Endodermal cell (in vitro differentiated cells): ENCODE data around the gene NREP. TPM values are rescaled to one million over a fixed set of nuclear protein-coding genes. Genes with fewer than 3 reads are reported as not detected.

Source experiments
- DNase-seq: peaks from one replicate; pipeline ENCODE4 v3.0.0-alpha.2; 2017
- H3K27ac ChIP-seq: 2 replicates; pipeline ENCODE4 v1.5.1; 2013; ENCODE audit warnings: mild to moderate bottlenecking, low read depth, low read length, moderate library complexity
- H3K27me3 ChIP-seq: 2 replicates; pipeline ENCODE4 v1.6.1; 2013; ENCODE audit warnings: mild to moderate bottlenecking, low read length, moderate library complexity; ENCODE audit not compliant: insufficient read depth, control insufficient read depth, poor library complexity, severe bottlenecking
- H3K36me3 ChIP-seq: 2 replicates; pipeline ENCODE4 v1.7.0; 2013; ENCODE audit warnings: mild to moderate bottlenecking, low read length, moderate library complexity; ENCODE audit not compliant: control insufficient read depth, insufficient read depth
- H3K4me1 ChIP-seq: one replicate; pipeline ENCODE4 v1.7.0; 2013; ENCODE audit warnings: low read length; ENCODE audit not compliant: control insufficient read depth, insufficient read depth
- H3K4me3 ChIP-seq: 2 replicates; pipeline ENCODE4 v1.5.1; 2013; ENCODE audit warnings: mild to moderate bottlenecking, low read length, moderate library complexity
- H3K9ac ChIP-seq: 2 replicates; pipeline ENCODE4 v1.6.1; 2013; ENCODE audit warnings: mild to moderate bottlenecking, low read length, moderate library complexity; ENCODE audit not compliant: poor library complexity, severe bottlenecking; ENCODE audit errors: extremely low read depth
- H3K9me3 ChIP-seq: 2 replicates; pipeline ENCODE4 v1.6.1; 2013; ENCODE audit warnings: mild to moderate bottlenecking, low read length, moderate library complexity; ENCODE audit not compliant: control insufficient read depth
- H3K27ac Mint-ChIP-seq: 2 replicates; pipeline ENCODE4 v1.8.0; 2020; ENCODE audit warnings: mixed read lengths
- H3K27me3 Mint-ChIP-seq: 2 replicates; pipeline ENCODE4 v1.8.0; 2021; ENCODE audit warnings: mild to moderate bottlenecking, mixed read lengths; ENCODE audit not compliant: insufficient read depth
- H3K36me3 Mint-ChIP-seq: 2 replicates; pipeline ENCODE4 v1.8.0; 2020; ENCODE audit warnings: low read depth, mixed read lengths
- H3K4me1 Mint-ChIP-seq: 2 replicates; pipeline ENCODE4 v1.8.0; 2020; ENCODE audit warnings: mixed read lengths
- H3K4me3 Mint-ChIP-seq: 2 replicates; pipeline ENCODE4 v1.8.0; 2020; ENCODE audit warnings: mild to moderate bottlenecking, moderate library complexity, mixed read lengths
- H3K9me3 Mint-ChIP-seq: 2 replicates; pipeline ENCODE4 v1.8.0; 2020; ENCODE audit warnings: mild to moderate bottlenecking, mixed read lengths
- CTCF ChIP-seq: fragments of 200-600 bp; sonication (generic); conservative IDR thresholded peaks from 2 replicates; pipeline ENCODE4 v1.5.0; 2021; ENCODE audit warnings: antibody characterized with exemption, mild to moderate bottlenecking
- WGBS, 2 experiments: methylation state at CpG; one replicate each; pipeline versions ENCODE4 v1.1.5 to v1.1.7; 2013; ENCODE audit warnings: missing lambda C conversion rate in 2 of 2, mixed read lengths in 1 of 2; ENCODE audit not compliant: insufficient coverage in 1 of 2, insufficient read length in 1 of 2; 5-methylcytosine and 5-hydroxymethylcytosine counted together
- total RNA-seq, 2 donors: library from RNA; stranded (reverse); fragmentation: NEBNext Ultra II Directional in 1 of 2; extraction: Animal tissue kit (Norgen Biotek cat#: 25700) in 1 of 2; gene quantifications; 2 replicates in 1 of 2; 3 replicates in 1 of 2; pipeline ENCODE4 v1.2.1, GENCODE V29; 2021

The NREP gene
- total RNA-seq, 2 donors from 2014 or later, result 212 to 238 TPM

- H3K9ac ChIP-seq, result no peak overlapping the region
- no peak for TF ChIP-seq CTCF
- Mint-ChIP-seq H3K27ac (no peak overlapping the region), H3K9me3 (no peaks in the 10 kb centered on the region), H3K4me1 (peaks cover 7% of the 10 kb centered on the region), H3K4me3 (no peak overlapping the region), H3K27me3 (no peaks in the 10 kb centered on the region), H3K36me3 (no peaks in the 10 kb centered on the region)
- no peak for DNase-seq
- no peak overlapping the region for H3K27ac ChIP-seq
- no peaks in the 10 kb centered on the region for H3K9me3 ChIP-seq
- 100% methylated on average over 1 of the region's 1 CpG for WGBS, 2 experiments
- no peak overlapping the region for H3K4me3 ChIP-seq
- H3K36me3 ChIP-seq, result no peaks in the 10 kb centered on the region
- H3K4me1 ChIP-seq, result no peaks in the 10 kb centered on the region
- no peaks in the 10 kb centered on the region for H3K27me3 ChIP-seq
Measured at GRCh38 chr5:111694133-111694532, 62.9 kb downstream of the NREP start.

GRCh38 chr5:111691914-111692313 lies 65.1 kb downstream of the NREP start:
- H3K9me3 Mint-ChIP-seq, result no peaks in the 10 kb centered on the region
- no peak overlapping the region for H3K4me3 ChIP-seq
- H3K9me3 ChIP-seq, result no peaks in the 10 kb centered on the region
- no peaks in the 10 kb centered on the region for H3K27me3 ChIP-seq
- no peaks in the 10 kb centered on the region for H3K36me3 Mint-ChIP-seq
- H3K36me3 ChIP-seq, result no peaks in the 10 kb centered on the region
- no peak overlapping the region for H3K27ac ChIP-seq
- TF ChIP-seq CTCF, result no peak
- H3K4me3 Mint-ChIP-seq, result no peak overlapping the region
- H3K4me1 Mint-ChIP-seq, result peaks cover 7% of the 10 kb centered on the region
- no peak overlapping the region for H3K9ac ChIP-seq
- DNase-seq, result no peak
- H3K4me1 ChIP-seq, result no peaks in the 10 kb centered on the region
- no peaks in the 10 kb centered on the region for H3K27me3 Mint-ChIP-seq
- 76 to 100% methylated on average over 2 of the region's 2 CpGs for WGBS, 2 experiments
- no peak overlapping the region for H3K27ac Mint-ChIP-seq

GRCh38 chr5:111691508-111691907 lies 65.5 kb downstream of the NREP start:
- Histone ChIP-seq H3K9me3 (peaks cover 2% of the 10 kb centered on the region), H3K9ac (no peak overlapping the region), H3K4me1 (no peaks in the 10 kb centered on the region), H3K4me3 (no peak overlapping the region), H3K27me3 (no peaks in the 10 kb centered on the region), H3K27ac (no peak overlapping the region), H3K36me3 (no peaks in the 10 kb centered on the region)
- no peaks in the 10 kb centered on the region for H3K36me3 Mint-ChIP-seq
- WGBS, 2 experiments, result 88 to 100% methylated on average over 1 to 3 of the region's 3 CpGs
- H3K9me3 Mint-ChIP-seq, result no peaks in the 10 kb centered on the region
- no peak for DNase-seq
- peaks cover 7% of the 10 kb centered on the region for H3K4me1 Mint-ChIP-seq
- H3K27me3 Mint-ChIP-seq, result no peaks in the 10 kb centered on the region
- no peak for TF ChIP-seq CTCF
- H3K4me3 Mint-ChIP-seq, result no peak overlapping the region
- H3K27ac Mint-ChIP-seq, result no peak overlapping the region
